Measurements from ENCODE around the gene AGR2.

- no peak for TF ChIP-seq CTCF (conservative IDR thresholded peaks at IDR 0.05; ENCODE audit: low read depth, low read length)
- TF ChIP-seq EZH2 (IDR thresholded peaks at IDR 0.05; ENCODE audit: borderline replicate concordance, low read depth, low read length, poor library complexity, severe bottlenecking), result no peak
These were observed 34.8 kb upstream of the AGR2 start for GRCh38 chr7:16839646-16840045.
